Measurements from ENCODE around the gene MAGI2.

Gene MAGI2

GRCh38 chr7:79292834-79293233, 160.6 kb downstream of the MAGI2 start:
- H3K4me3 ChIP-seq (replicated peaks; ENCODE audit: low read depth, low read length): no peak overlapping the region
- TF ChIP-seq, protein P1, sequence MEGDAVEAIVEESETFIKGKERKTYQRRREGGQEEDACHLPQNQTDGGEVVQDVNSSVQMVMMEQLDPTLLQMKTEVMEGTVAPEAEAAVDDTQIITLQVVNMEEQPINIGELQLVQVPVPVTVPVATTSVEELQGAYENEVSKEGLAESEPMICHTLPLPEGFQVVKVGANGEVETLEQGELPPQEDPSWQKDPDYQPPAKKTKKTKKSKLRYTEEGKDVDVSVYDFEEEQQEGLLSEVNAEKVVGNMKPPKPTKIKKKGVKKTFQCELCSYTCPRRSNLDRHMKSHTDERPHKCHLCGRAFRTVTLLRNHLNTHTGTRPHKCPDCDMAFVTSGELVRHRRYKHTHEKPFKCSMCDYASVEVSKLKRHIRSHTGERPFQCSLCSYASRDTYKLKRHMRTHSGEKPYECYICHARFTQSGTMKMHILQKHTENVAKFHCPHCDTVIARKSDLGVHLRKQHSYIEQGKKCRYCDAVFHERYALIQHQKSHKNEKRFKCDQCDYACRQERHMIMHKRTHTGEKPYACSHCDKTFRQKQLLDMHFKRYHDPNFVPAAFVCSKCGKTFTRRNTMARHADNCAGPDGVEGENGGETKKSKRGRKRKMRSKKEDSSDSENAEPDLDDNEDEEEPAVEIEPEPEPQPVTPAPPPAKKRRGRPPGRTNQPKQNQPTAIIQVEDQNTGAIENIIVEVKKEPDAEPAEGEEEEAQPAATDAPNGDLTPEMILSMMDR (IDR thresholded peaks at IDR 0.05; ENCODE audit: low read depth, low read length, missing control alignments): no peak
- no peak for DNase-seq (ENCODE audit: extremely low read depth, low read depth)

GRCh38 chr7:79291498-79291865, 162.0 kb downstream of the MAGI2 start:
- TF ChIP-seq, protein P1 (IDR thresholded peaks at IDR 0.05; ENCODE audit: low read depth, low read length, missing control alignments): no peak
- DNase-seq (ENCODE audit: extremely low read depth, low read depth): no peak
- H3K4me3 ChIP-seq (replicated peaks; ENCODE audit: low read depth, low read length): no peak overlapping the region

DNA sequence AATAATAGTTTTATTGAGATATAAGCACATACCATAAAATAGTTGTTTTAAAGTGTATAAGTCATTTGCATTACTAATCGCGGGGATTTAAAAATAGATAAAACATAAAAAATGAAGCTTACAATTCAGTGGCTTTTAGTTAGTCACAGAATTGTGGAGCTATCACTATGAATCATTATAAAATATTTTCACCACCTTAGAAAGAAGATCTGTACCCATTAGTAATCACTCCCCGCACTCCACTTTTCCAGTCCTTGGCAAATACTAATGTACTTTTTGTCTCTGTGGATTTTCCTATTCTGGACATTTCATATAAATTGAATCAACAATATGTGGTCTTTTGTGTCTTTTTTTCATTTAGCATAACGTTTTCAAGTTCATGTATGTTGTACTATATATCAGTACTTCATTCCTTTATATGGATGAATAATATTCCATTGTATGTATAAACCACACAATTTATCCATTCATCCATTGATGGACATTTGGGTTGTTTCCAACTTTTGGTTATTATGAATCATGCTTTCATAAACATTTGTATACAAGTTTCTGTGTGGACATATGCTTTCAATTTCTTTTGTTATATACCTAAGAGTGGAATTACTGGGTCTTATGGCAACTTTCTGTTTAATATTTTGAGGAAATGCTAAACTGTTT, 162.5 kb downstream of the MAGI2 start:
- no peak for DNase-seq (ENCODE audit: extremely low read depth, low read depth)
- H3K4me3 ChIP-seq (replicated peaks; ENCODE audit: low read depth, low read length): no peak overlapping the region
- TF ChIP-seq, protein P1 (IDR thresholded peaks at IDR 0.05; ENCODE audit: low read depth, low read length, missing control alignments): no peak

DNA sequence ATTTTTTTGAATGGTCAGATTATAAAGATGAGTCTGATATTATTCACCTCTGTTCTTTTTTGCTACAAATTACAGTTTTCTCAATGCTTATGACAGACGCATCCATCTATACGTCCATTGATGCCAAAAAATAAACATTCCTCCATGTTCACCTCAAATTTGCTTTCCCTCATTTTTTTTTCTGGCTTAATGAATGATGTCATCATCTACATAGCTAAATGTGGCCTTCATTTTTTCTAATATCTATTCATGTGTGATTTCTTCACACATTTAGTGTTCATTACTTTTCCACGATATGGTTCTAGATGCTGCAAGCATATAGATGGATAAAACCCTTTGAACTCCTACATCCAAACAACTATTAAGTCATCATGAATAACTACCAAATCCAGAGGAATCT, 163.1 kb downstream of the MAGI2 start:
- DNase-seq (ENCODE audit: extremely low read depth, low read depth): no peak
- H3K4me3 ChIP-seq (replicated peaks; ENCODE audit: low read depth, low read length): no peak overlapping the region
- TF ChIP-seq, protein P1 (IDR thresholded peaks at IDR 0.05; ENCODE audit: low read depth, low read length, missing control alignments): no peak

- TF ChIP-seq, protein P1 (IDR thresholded peaks at IDR 0.05; ENCODE audit: low read depth, low read length, missing control alignments): no peak
Observed at GRCh38 chr7:79288655-79289054, 164.8 kb downstream of the MAGI2 start.

DNA sequence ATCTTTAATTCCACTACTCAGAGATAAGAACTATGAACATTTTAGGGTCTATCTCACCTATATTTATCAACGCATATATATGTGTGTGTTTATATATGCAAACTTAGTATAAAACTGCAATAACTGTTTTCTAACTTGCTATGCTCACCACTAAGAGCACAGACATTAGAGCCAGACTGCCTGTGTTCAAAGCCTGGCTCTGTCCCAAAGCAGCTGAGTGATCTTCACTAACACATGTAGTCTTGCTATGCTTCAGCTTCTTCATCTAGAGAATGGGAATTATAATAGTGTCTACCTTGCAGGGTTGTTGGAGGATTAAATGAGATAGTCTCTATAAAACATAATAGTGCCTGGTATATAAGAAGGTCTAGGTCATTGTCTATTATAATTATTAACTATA, 165.5 kb downstream of the MAGI2 start:
- no peak overlapping the region for H3K4me3 ChIP-seq (replicated peaks; ENCODE audit: low read depth, low read length)
- no peak for DNase-seq (ENCODE audit: extremely low read depth, low read depth)
- TF ChIP-seq, protein P1 (IDR thresholded peaks at IDR 0.05; ENCODE audit: low read depth, low read length, missing control alignments): no peak

More at GRCh38 chr7:79288655-79289054, 164.8 kb downstream of the MAGI2 start:
- DNase-seq (ENCODE audit: extremely low read depth, low read depth): no peak
- no peak overlapping the region for H3K4me3 ChIP-seq (replicated peaks; ENCODE audit: low read depth, low read length)

GRCh38 chr7:79286181-79286580, 167.3 kb downstream of the MAGI2 start:
- TF ChIP-seq, protein P1 (IDR thresholded peaks at IDR 0.05; ENCODE audit: low read depth, low read length, missing control alignments): no peak
- no peak for DNase-seq (ENCODE audit: extremely low read depth, low read depth)
- no peak overlapping the region for H3K4me3 ChIP-seq (replicated peaks; ENCODE audit: low read depth, low read length)

Data from HFF-Myc (cell line).